ENCODE measurements around the gene ASB13.

ASB13 gene

DNA sequence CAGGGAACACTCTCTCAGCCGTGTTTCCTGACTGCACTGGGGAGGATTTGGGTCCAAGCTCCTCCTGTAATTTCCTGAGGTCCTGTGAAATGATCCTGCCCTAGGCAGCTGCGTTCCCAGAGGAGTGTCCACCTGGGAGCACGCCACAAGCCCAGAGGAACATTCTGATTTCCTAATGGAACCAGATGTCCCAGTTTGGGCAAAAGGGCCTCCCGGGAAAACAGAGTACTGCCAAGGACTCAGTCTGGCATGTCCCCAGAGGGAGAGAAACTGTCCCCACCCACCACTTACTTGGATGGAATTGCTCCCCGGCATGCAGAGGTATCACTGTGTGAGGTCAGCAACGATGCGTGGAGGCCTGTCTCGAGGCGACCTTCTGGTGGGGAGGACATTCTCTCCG, 34.5 kb downstream of the ASB13 start:
- no peak overlapping the region for H3K4me3 ChIP-seq (ENCODE audit: low read depth, low read length)
- no peak for DNase-seq (ENCODE audit: low read depth, low spot score)
- CTCF ChIA-PET: interaction anchor here (1.1 to 27.7 kb wide), 7 partner anchors 11 to 242 kb away, joined by 3 to 1068 read pairs (median 3); no protein-coding TSS in a partner anchor
- POLR2A ChIA-PET: no interaction called here
- TF ChIP-seq, protein P1, sequence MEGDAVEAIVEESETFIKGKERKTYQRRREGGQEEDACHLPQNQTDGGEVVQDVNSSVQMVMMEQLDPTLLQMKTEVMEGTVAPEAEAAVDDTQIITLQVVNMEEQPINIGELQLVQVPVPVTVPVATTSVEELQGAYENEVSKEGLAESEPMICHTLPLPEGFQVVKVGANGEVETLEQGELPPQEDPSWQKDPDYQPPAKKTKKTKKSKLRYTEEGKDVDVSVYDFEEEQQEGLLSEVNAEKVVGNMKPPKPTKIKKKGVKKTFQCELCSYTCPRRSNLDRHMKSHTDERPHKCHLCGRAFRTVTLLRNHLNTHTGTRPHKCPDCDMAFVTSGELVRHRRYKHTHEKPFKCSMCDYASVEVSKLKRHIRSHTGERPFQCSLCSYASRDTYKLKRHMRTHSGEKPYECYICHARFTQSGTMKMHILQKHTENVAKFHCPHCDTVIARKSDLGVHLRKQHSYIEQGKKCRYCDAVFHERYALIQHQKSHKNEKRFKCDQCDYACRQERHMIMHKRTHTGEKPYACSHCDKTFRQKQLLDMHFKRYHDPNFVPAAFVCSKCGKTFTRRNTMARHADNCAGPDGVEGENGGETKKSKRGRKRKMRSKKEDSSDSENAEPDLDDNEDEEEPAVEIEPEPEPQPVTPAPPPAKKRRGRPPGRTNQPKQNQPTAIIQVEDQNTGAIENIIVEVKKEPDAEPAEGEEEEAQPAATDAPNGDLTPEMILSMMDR (IDR thresholded peaks at IDR 0.05; ENCODE audit: insufficient read depth, low read length, missing control alignments): no peak

DNA sequence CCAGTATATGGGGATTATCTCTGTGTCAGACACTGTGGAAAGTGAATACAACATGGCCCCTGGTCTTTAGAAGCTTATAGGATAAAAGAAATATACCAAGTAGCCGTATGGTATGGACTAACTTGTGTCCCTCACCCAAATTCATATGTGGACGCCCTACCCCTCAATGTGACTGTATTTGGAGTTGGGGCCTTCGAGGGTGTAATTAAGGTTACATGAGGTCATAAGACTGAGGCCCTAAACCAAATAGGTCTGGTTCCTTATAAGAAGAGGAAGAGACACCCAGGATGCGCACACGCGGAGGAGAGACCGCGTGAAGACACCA, 36.3 kb downstream of the ASB13 start:
- ChIA-PET POLR2A (interaction anchor here (1.2 to 1.8 kb wide), 2 partner anchors 16 to 184 kb away, joined by 3 to 4 read pairs; no protein-coding TSS in a partner anchor), CTCF (interaction anchor here (0.6 to 27.7 kb wide), 40 partner anchors 9 to 253 kb away, joined by 3 to 1068 read pairs (median 4); no protein-coding TSS in a partner anchor)
- H3K4me3 ChIP-seq (ENCODE audit: low read depth, low read length): no peak overlapping the region
- TF ChIP-seq, protein P1 (IDR thresholded peaks at IDR 0.05; ENCODE audit: insufficient read depth, low read length, missing control alignments): no peak
- no peak for DNase-seq (ENCODE audit: low read depth, low spot score)

DNA sequence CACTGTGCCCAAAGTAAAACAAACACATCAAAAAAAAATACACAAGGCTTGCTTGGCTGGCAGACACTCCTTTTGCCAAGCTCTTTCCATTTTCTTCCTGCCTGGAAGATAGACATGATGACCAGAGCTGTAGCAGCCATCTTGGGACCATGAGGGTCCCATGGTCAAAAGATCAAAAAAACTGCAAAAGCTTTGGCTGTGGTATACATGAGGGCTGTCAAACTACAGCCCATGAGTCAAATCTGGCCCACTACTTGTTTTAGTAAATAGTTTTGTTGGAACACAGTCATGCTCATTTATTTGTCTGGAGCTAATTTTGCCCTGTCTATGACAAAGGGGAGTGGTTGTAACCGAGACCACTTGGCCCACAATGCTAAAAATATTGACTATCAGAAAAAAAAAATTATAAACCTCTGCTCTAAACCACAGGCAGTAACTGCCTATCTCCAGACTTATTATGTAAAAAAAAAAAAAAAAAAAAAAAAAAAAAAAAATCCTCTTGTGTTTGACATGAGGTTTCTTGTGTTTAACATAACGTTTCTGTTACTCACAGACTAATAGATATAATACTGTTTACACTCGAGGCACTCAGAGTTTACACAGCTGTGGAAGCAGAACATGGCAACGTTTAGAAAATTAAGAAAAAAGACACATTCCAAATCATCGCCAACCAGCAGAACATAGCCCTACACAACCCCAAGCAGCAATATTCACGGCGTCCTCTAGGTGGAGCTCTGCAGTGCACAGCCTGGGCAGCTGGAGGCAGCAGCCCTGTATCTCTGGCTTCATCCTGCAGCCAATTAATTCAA, 36.9 kb downstream of the ASB13 start:
- peak; percentile 38 for DNase-seq (ENCODE audit: low read depth, low spot score)
- CTCF ChIA-PET: interaction anchor here (0.6 to 27.7 kb wide), 42 partner anchors 9 to 779 kb away, joined by 3 to 1068 read pairs (median 4); no protein-coding TSS in a partner anchor
- POLR2A ChIA-PET: interaction anchor here (1.8 kb wide), 1 partner anchor 183 kb away, joined by 4 read pairs; no protein-coding TSS in a partner anchor
- TF ChIP-seq, protein P1 (IDR thresholded peaks at IDR 0.05; ENCODE audit: insufficient read depth, low read length, missing control alignments): peak; percentile 92
- H3K4me3 ChIP-seq (ENCODE audit: low read depth, low read length): no peak overlapping the region

DNA sequence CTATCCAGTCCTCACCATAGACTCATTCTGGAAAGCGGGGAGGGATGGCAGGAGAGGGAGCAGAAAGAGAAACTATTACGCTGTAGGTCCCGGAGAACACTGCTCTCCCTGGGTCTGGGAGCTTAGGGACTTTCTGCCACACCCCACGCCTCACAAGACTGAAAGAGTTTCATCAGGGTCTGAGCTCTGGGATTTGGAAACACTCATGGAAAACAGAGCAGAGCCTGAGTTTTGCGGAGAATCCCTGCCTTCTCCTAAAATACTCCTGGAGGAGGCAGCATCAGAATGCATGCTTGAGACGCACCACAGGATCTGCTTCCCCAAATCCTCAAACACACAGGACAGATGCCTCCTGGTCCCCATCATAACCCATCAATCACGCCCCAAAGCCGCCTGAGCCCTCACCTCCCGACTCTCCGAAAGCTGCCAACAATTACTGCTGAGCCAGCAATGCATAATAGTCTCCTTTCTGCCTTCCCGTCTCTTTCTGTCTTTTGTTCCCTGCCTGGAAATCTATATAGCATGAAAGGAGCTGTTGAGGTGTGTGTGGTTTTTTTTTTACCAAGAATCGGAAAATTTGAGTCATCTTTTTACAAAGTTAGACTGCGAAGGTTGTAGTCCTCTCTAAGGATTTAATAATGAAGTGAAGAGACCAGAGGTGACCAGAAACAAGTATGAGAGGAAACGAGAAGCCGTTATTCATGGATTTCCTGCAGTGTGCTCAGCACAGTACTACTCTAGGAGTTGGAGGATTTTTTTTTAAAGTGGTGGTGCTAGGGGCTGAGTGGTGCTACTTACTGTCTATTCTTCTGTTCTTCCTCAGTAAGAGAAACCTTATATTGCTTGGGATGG, 37.7 kb downstream of the ASB13 start:
- DNase-seq (ENCODE audit: low read depth, low spot score): no peak
- TF ChIP-seq, protein P1 (IDR thresholded peaks at IDR 0.05; ENCODE audit: insufficient read depth, low read length, missing control alignments): no peak
- ChIA-PET CTCF (interaction anchor here (0.6 to 27.7 kb wide), 19 partner anchors 8 to 779 kb away, joined by 3 to 1068 read pairs (median 9); no protein-coding TSS in a partner anchor), POLR2A (interaction anchor here (1.8 kb wide), 1 partner anchor 183 kb away, joined by 4 read pairs; no protein-coding TSS in a partner anchor)
- peak overlapping the region; percentile 42 for H3K4me3 ChIP-seq (ENCODE audit: low read depth, low read length)

DNA sequence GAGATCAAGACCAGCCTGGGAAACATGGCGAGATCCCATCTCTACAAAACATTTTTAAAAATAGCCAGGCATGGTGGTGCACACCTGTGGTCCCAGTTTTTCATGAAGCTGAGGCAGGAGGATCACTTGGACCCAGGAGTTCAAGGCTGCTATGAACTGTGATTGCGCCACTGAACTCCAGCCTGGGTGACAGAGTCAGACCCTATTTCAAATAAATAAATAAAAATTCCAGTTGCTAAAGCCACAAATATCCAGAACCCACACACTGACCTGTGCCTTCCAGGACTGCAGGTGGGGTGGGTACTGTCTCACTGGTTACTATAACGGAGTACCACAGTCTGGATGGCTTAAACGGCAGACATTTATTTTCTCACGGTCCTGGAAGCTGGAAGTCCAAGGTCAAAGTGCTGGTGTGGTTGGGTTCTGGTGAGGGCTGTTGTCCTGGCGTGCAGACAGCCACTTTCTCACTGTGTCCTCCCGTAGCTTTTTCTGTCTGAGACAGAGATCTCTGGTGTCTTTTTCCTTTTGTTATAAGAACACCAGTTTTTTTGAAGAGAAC, 38.8 kb downstream of the ASB13 start:
- TF ChIP-seq, protein P1 (IDR thresholded peaks at IDR 0.05; ENCODE audit: insufficient read depth, low read length, missing control alignments): no peak
- H3K4me3 ChIP-seq (ENCODE audit: low read depth, low read length): no peak overlapping the region
- no peak for DNase-seq (ENCODE audit: low read depth, low spot score)
- POLR2A ChIA-PET: interaction anchor here (0.5 kb wide), 1 partner anchor 262 kb away, joined by 3 read pairs; the partner anchor contains the start of gene ANKRD16
- CTCF ChIA-PET: interaction anchor here (1.1 to 27.7 kb wide), 5 partner anchors 12 to 188 kb away, joined by 3 to 1068 read pairs (median 7); no protein-coding TSS in a partner anchor

All from AG04449 (cell line).